Endothelial cell of umbilical vein (primary cell): ENCODE data around the gene AGTPBP1. TPM values are rescaled to one million over a fixed set of nuclear protein-coding genes. Genes with fewer than 3 reads are reported as not detected.

Experiments used
- BruUV-seq: library from RNA; stranded (reverse); fragments of 400-500 nt; replicated peaks from 2 replicates; lab custom pipeline; 2021; lab: Mats Ljungman, UMichigan
- CTCF ChIA-PET: fragments of 300-600, 350-600 bp; sonication (Branson Sonifier 250); formaldehyde crosslinking; loops from one replicate; lab custom pipeline; 2021; ENCODE audit warnings: antibody characterized with exemption, inconsistent platforms; lab: Charles Lee
- POLR2A ChIA-PET: fragments of 300-600, 350-600 bp; sonication (Branson Sonifier 250); formaldehyde crosslinking; loops from one replicate; lab custom pipeline; 2021; ENCODE audit warnings: antibody characterized with exemption, inconsistent platforms; lab: Charles Lee
- DNase-seq: peaks from one replicate; pipeline ENCODE4 v3.0.0-alpha.2; 2011; ENCODE audit warnings: low read depth, low spot score
- FAIRE-seq: peaks from 2 replicates; lab custom pipeline; 2011; peaks lifted over from hg19 to GRCh38; lab: Jason Lieb, UNC
- H2AFZ ChIP-seq: 2 replicates; pipeline ENCODE4 v1.6.0; 2012; ENCODE audit warnings: low read depth, low read length, control low read depth, inconsistent platforms
- H3K27ac ChIP-seq: 2 replicates; pipeline ENCODE4 v1.5.1; 2011; ENCODE audit warnings: low read depth, mild to moderate bottlenecking, control low read depth, low read length, moderate library complexity; ENCODE audit not compliant: insufficient read depth
- H3K27me3 ChIP-seq, 2 experiments: 2 replicates each; pipeline versions ENCODE4 v1.6.0 to v1.6.1; 2011; ENCODE audit warnings: low read length in 2 of 2, mixed read lengths in 1 of 2; ENCODE audit not compliant: control insufficient read depth in 2 of 2, insufficient read depth in 2 of 2
- H3K36me3 ChIP-seq, 2 experiments: 2 replicates in 1 of 2; 3 replicates in 1 of 2; pipeline ENCODE4 v1.5.1; 2011; ENCODE audit warnings: low read length in 2 of 2, mild to moderate bottlenecking in 1 of 2, moderate library complexity in 1 of 2; ENCODE audit not compliant: control insufficient read depth in 2 of 2, insufficient read depth in 2 of 2; ENCODE audit errors: extremely low read depth in 1 of 2
- H3K4me1 ChIP-seq: 3 replicates; pipeline ENCODE4 v1.5.1; 2011; ENCODE audit warnings: mild to moderate bottlenecking, low read length; ENCODE audit not compliant: control insufficient read depth, insufficient read depth; ENCODE audit errors: extremely low read depth
- H3K4me2 ChIP-seq: 2 replicates; pipeline ENCODE4 v1.6.1; 2011; ENCODE audit warnings: low read length, control low read depth, mixed read lengths; ENCODE audit not compliant: insufficient read depth
- H3K4me3 ChIP-seq, 3 experiments: fragments of 200-600 bp in 1 of 3; sonication (generic), shearing (Covaris generic) in 1 of 3; replicated peaks in 1 of 3; 2 replicates each; pipeline ENCODE4 v1.5.1; 2011 to 2016; ENCODE audit warnings: control low read depth in 3 of 3, low read length in 3 of 3, mild to moderate bottlenecking in 2 of 3, inconsistent platforms in 1 of 3, low read depth in 1 of 3, moderate library complexity in 1 of 3; ENCODE audit not compliant: insufficient read depth in 1 of 3
- H3K79me2 ChIP-seq: 2 replicates; pipeline ENCODE4 v1.6.0; 2012; ENCODE audit warnings: low read length, inconsistent platforms; ENCODE audit not compliant: control insufficient read depth, insufficient read depth
- H3K9ac ChIP-seq: replicated peaks from 2 replicates; pipeline ENCODE3; 2011; ENCODE audit warnings: low read length, control low read depth; ENCODE audit not compliant: insufficient read depth; ENCODE audit errors: extremely low read depth
- H3K9me1 ChIP-seq: replicated peaks from 3 replicates; pipeline ENCODE4 v1.6.0; 2011; ENCODE audit warnings: mild to moderate bottlenecking, low read length; ENCODE audit not compliant: control insufficient read depth, insufficient read depth; ENCODE audit errors: extremely low read depth
- H3K9me3 ChIP-seq: replicated peaks from 2 replicates; pipeline ENCODE4 v1.5.1; 2012; ENCODE audit warnings: low read length, inconsistent platforms; ENCODE audit not compliant: control insufficient read depth, insufficient read depth
- H4K20me1 ChIP-seq: replicated peaks from 2 replicates; pipeline ENCODE3; 2011; ENCODE audit warnings: mild to moderate bottlenecking, low read length; ENCODE audit not compliant: control insufficient read depth, insufficient read depth; ENCODE audit errors: extremely low read depth
- EZH2 ChIP-seq: IDR thresholded peaks from 2 replicates; pipeline ENCODE4 v1.6.1; 2012; ENCODE audit warnings: borderline replicate concordance, low read depth, mild to moderate bottlenecking, moderate library complexity, low read length, inconsistent platforms; ENCODE audit not compliant: severe bottlenecking
- FOS ChIP-seq: IDR thresholded peaks from 2 replicates; pipeline ENCODE4 v1.6.1; 2011; ENCODE audit warnings: mild to moderate bottlenecking, low read length, moderate library complexity, borderline replicate concordance; ENCODE audit not compliant: insufficient read depth
- GATA2 ChIP-seq: IDR thresholded peaks from 2 replicates; pipeline ENCODE4 v1.7.0; 2011; ENCODE audit warnings: low read depth, mild to moderate bottlenecking, moderate library complexity, mixed read lengths, low read length; ENCODE audit not compliant: insufficient read length, insufficient read depth
- POLR2A ChIP-seq: IDR thresholded peaks from 2 replicates; pipeline ENCODE4 v1.6.1; 2012; ENCODE audit warnings: low read depth, mild to moderate bottlenecking, control low read depth, low read length
- POLR2AphosphoS5 ChIP-seq: IDR thresholded peaks from 2 replicates; pipeline ENCODE4 v1.6.1; 2012; ENCODE audit warnings: low read depth, mild to moderate bottlenecking, control low read depth, low read length, moderate library complexity; ENCODE audit not compliant: insufficient read depth
- dilution Hi-C: fragments of 300-500 bp; cut with MboI; formaldehyde crosslinking; loops from one replicate; pipeline ENCODE4 v1.15.0; 2019; ENCODE audit warnings: low sequenced_read_pairs; ENCODE audit not compliant: extremely low pct_ligation_motif_present
- intact Hi-C: fragments of 100-400 bp; cut with micrococcal nuclease; formaldehyde crosslinking; loops from one replicate; pipeline ENCODE4 v1.10.0; 2022
- polyA plus RNA-seq, 4 experiments: library from polyadenylated mRNA; depleted of rRNA in 3 of 4; stranded (reverse) in 3 of 4; unstranded in 1 of 4; fragments of >200 nt; gene quantifications; 2 replicates each; pipeline versions ENCODE4 v1.2.1 to v1.2.3, GENCODE V29; 2011 to 2012; ENCODE audit warnings: missing spikeins in 1 of 4
- total RNA-seq: library from RNA; stranded (reverse); gene quantifications from 2 replicates; pipeline ENCODE4 v1.2.3, GENCODE V29; 2021
- TF ChIP-seq, protein P1 (sequence below): IDR thresholded peaks from 2 replicates; pipeline ENCODE4 v1.6.1; 2011; ENCODE audit not compliant: insufficient read depth, insufficient read length

Gene AGTPBP1
- total and polyA plus RNA-seq, 2 donors (not counting 3 experiments of a cell fraction or from before 2014, with no cell fraction given), result 4.2 to 18.4 TPM

DNA sequence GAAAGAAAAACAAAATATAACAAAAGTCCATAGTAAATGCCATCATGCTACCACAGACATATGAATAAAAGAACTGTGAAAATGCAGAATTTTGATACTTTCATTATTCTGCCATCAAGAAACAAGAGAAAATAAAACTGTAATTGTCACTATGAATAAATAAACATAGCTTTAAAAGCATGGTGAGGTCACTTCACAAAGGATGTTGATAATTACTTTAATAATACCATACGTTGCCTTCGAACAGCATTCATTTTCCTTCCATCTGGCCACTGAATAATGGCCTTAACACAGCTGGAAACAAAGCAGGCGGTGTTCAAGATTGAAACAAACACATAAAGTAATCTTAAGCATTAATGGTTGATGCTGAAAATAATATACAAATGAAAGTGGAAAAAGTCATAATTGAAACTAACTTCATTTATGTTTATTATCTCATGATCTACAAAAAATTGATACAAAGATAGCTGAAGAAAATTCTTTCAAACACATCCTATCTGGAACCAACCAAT, 102.0 kb downstream of the AGTPBP1 start:
- Histone ChIP-seq H3K4me2 (no peak overlapping the region), H2AFZ (no peak overlapping the region), H3K36me3 (no peaks in the 10 kb centered on the region), H4K20me1 (no peaks in the 10 kb centered on the region), H3K27me3 (no peaks in the 10 kb centered on the region), H3K27ac (no peak overlapping the region), H3K9me3 (no peaks in the 10 kb centered on the region), H3K9ac (no peak overlapping the region), H3K4me3 (no peak overlapping the region), H3K4me1 (no peaks in the 10 kb centered on the region), H3K79me2 (no peaks in the 10 kb centered on the region), H3K9me1 (no peaks in the 10 kb centered on the region)
- BruUV-seq, result no TSS peak
- dilution Hi-C loops, result no loop called here
- ChIA-PET POLR2A (no interaction called here), CTCF (interaction anchor here (0.5 to 1.7 kb wide), 2 partner anchors 30 to 1094 kb away, joined by 4 to 5 read pairs; no protein-coding TSS in a partner anchor)
- intact Hi-C loops, result no loop called here
- FAIRE-seq (no peak), DNase-seq (peak; percentile 24)
- TF ChIP-seq POLR2A (no peak), FOS (no peak), GATA2 (no peak)

DNA sequence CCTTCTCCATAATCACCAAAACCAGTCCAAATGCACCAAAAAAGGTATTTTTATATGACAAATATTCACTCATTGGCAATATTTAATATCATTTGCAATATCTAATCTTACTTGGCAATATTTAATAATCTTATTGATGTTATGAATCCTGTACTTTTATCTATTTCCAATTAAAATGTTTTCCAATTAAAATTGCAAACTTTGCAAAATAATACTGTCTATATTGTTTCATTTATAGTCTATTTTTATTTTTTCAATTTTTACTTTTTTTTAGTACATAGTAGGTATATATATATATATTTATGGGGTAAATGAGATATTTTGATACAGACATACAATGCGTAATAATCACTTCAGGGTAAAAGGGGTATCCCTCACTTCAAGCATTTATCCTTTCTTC, 109.9 kb downstream of the AGTPBP1 start:
- Histone ChIP-seq H3K79me2 (no peaks in the 10 kb centered on the region), H4K20me1 (no peaks in the 10 kb centered on the region), H2AFZ (no peak overlapping the region), H3K4me2 (no peak overlapping the region), H3K27me3 (no peaks in the 10 kb centered on the region), H3K9me3 (no peaks in the 10 kb centered on the region), H3K27ac (no peak overlapping the region), H3K4me1 (no peaks in the 10 kb centered on the region), H3K36me3 (no peaks in the 10 kb centered on the region), H3K9me1 (no peaks in the 10 kb centered on the region), H3K9ac (no peak overlapping the region), H3K4me3 (no peak overlapping the region)
- TF ChIP-seq EZH2, result no peak
- no peak for TF ChIP-seq POLR2AphosphoS5
- TF ChIP-seq, protein P1, sequence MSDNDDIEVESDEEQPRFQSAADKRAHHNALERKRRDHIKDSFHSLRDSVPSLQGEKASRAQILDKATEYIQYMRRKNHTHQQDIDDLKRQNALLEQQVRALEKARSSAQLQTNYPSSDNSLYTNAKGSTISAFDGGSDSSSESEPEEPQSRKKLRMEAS, result no peak
- TF ChIP-seq FOS, result no peak
- no peak for DNase-seq
- POLR2A ChIA-PET, result no interaction called here
- FAIRE-seq, result no peak
- intact Hi-C loops (no loop called here), dilution Hi-C loops (no loop called here)
- no TSS peak for BruUV-seq
- CTCF ChIA-PET, result no interaction called here
